ENCODE data around the gene KRT2. TPM values are rescaled to one million over a fixed set of nuclear protein-coding genes. Genes with fewer than 3 reads are reported as not detected.

The KRT2 gene
- total RNA-seq, 1 donor from 2014 or later: not detected

GRCh38 chr12:52667931-52668330 is 15.9 kb upstream of the KRT2 start:
- H3K36me3 Mint-ChIP-seq (ENCODE audit: low read depth): no peaks in the 10 kb centered on the region
- no peaks in the 10 kb centered on the region for H3K9me3 Mint-ChIP-seq
- no peak overlapping the region for H3K27ac Mint-ChIP-seq (ENCODE audit: unreplicated experiment)
- H3K27me3 Mint-ChIP-seq (ENCODE audit: low read depth): peaks cover 31% of the 10 kb centered on the region
- no peaks in the 10 kb centered on the region for H3K4me1 Mint-ChIP-seq
- DNase-seq (ENCODE audit: low read depth, low spot score): no peak
- H3K4me3 Mint-ChIP-seq: no peak overlapping the region
- TF ChIP-seq CTCF (conservative IDR thresholded peaks at IDR 0.05): no peak

GRCh38 chr12:52667509-52667908 is 15.5 kb upstream of the KRT2 start:
- peaks cover 31% of the 10 kb centered on the region for H3K27me3 Mint-ChIP-seq (ENCODE audit: low read depth)
- H3K9me3 Mint-ChIP-seq: no peaks in the 10 kb centered on the region

GRCh38 chr12:52666471-52666870 is 14.5 kb upstream of the KRT2 start:
- Mint-ChIP-seq H3K36me3 (ENCODE audit: low read depth) (no peaks in the 10 kb centered on the region), H3K4me1 (no peaks in the 10 kb centered on the region), H3K27ac (ENCODE audit: unreplicated experiment) (no peak overlapping the region), H3K27me3 (ENCODE audit: low read depth) (peaks cover 31% of the 10 kb centered on the region), H3K4me3 (no peak overlapping the region), H3K9me3 (no peaks in the 10 kb centered on the region)
- TF ChIP-seq CTCF (conservative IDR thresholded peaks at IDR 0.05): no peak
- no peak for DNase-seq (ENCODE audit: low read depth, low spot score)

More at GRCh38 chr12:52667509-52667908, 15.5 kb upstream of the KRT2 start:
- no peak overlapping the region for H3K4me3 Mint-ChIP-seq
- DNase-seq (ENCODE audit: low read depth, low spot score): no peak
- no peaks in the 10 kb centered on the region for H3K36me3 Mint-ChIP-seq (ENCODE audit: low read depth)
- no peak overlapping the region for H3K27ac Mint-ChIP-seq (ENCODE audit: unreplicated experiment)
- TF ChIP-seq CTCF (conservative IDR thresholded peaks at IDR 0.05): no peak
- no peaks in the 10 kb centered on the region for H3K4me1 Mint-ChIP-seq

GRCh38 chr12:52663420-52663819 is 11.4 kb upstream of the KRT2 start:
- H3K36me3 Mint-ChIP-seq (ENCODE audit: low read depth): no peaks in the 10 kb centered on the region
- no peak for DNase-seq (ENCODE audit: low read depth, low spot score)
- no peaks in the 10 kb centered on the region for H3K4me1 Mint-ChIP-seq
- no peak for TF ChIP-seq CTCF (conservative IDR thresholded peaks at IDR 0.05)
- no peaks in the 10 kb centered on the region for H3K9me3 Mint-ChIP-seq
- no peak overlapping the region for H3K4me3 Mint-ChIP-seq
- no peak overlapping the region for H3K27ac Mint-ChIP-seq (ENCODE audit: unreplicated experiment)
- H3K27me3 Mint-ChIP-seq (ENCODE audit: low read depth): peaks cover 34% of the 10 kb centered on the region

DNA sequence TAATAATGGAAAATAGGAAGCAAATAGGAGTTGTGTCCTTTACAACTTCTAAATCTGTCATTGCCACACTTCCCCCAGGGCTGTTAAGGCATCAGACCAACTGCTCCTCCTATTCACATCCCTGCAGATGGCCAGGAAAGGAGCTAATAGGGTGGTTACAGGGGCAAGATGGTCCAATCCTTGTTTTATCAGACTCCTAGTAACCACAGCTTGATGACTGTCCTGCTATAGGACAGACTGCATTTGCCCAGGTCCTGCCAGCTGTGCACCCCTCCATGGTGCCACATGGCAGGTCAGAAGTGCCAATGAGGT is 10.9 kb upstream of the KRT2 start:
- TF ChIP-seq CTCF (conservative IDR thresholded peaks at IDR 0.05): no peak
- peaks cover 36% of the 10 kb centered on the region for H3K27me3 Mint-ChIP-seq (ENCODE audit: low read depth)
- no peak overlapping the region for H3K27ac Mint-ChIP-seq (ENCODE audit: unreplicated experiment)
- no peak for DNase-seq (ENCODE audit: low read depth, low spot score)
- no peaks in the 10 kb centered on the region for H3K4me1 Mint-ChIP-seq
- H3K4me3 Mint-ChIP-seq: no peak overlapping the region
- no peaks in the 10 kb centered on the region for H3K9me3 Mint-ChIP-seq
- no peaks in the 10 kb centered on the region for H3K36me3 Mint-ChIP-seq (ENCODE audit: low read depth)

Measured in neural crest cell (in vitro differentiated cells).